Measurements from ENCODE around the gene MAP2K5.

MAP2K5 gene

DNA sequence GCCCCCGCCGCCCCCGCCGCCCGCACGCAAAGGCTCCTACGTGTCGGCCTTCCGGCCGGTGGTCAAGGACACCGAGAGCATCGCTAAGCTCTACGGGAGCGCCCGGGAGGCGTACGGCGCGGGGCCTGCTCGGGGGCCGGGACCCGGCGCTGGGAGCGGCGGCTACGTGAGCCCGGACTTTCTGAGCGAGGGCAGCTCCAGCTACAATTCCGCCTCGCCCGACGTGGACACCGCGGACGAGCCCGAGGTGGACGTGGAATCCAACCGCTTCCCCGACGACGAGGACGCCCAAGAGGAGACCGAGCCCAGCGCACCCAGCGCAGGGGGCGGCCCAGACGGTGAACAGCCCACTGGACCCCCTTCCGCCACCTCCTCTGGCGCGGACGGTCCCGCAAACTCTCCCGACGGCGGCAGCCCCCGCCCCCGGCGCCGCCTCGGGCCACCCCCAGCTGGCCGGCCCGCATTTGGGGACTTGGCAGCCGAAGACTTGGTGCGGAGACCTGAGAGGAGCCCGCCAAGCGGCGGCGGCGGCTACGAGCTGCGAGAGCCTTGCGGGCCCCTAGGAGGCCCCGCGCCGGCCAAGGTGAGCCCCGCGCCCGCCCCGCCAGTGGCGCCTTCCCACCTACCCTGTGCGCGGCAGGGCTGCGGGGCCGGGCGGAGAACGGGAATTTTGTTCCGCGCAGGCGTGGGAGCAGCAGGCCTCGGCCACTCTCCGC lies 285.2 kb downstream of the MAP2K5 start:
- H3K27ac ChIP-seq, result no peak overlapping the region
- TF ChIP-seq, protein P1, sequence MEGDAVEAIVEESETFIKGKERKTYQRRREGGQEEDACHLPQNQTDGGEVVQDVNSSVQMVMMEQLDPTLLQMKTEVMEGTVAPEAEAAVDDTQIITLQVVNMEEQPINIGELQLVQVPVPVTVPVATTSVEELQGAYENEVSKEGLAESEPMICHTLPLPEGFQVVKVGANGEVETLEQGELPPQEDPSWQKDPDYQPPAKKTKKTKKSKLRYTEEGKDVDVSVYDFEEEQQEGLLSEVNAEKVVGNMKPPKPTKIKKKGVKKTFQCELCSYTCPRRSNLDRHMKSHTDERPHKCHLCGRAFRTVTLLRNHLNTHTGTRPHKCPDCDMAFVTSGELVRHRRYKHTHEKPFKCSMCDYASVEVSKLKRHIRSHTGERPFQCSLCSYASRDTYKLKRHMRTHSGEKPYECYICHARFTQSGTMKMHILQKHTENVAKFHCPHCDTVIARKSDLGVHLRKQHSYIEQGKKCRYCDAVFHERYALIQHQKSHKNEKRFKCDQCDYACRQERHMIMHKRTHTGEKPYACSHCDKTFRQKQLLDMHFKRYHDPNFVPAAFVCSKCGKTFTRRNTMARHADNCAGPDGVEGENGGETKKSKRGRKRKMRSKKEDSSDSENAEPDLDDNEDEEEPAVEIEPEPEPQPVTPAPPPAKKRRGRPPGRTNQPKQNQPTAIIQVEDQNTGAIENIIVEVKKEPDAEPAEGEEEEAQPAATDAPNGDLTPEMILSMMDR (conservative IDR thresholded peaks at IDR 0.05), result no peak

DNA sequence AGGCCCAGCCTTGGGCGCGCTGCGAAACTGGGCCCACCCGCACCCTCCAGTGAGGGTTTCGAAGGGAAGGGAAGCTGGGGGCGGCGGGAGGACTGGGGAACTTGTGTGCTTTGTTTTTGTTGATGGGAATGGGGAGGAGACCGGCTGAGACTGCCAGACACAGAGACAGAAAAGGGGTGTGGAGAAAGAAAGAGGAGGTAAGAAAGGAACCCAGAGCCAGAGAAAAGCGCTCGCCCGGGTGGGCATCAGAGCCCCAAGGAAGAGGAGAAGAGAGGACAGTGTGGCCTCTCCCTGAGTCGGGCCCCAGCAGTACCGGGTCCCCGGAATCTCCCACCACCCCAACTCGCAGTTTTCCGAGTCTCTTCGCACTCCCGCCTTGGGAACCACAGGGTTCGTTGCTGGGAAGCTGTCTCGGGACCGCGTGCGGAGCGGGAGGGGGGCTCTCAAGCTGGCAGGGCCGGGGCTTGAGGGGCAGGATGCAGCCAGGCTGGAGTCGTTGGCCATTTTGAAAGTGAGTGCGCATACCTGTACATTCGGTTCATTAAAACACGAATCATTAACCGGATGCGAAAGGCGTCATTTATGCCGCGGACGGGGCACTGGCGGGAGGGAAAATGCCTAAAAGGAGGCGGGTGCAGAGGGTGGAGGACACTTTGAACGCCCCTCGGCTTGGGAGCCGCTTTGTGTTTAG lies 285.9 kb downstream of the MAP2K5 start:
- TF ChIP-seq, protein P1 (conservative IDR thresholded peaks at IDR 0.05), result no peak
- TF ChIP-seq ZFX (IDR thresholded peaks at IDR 0.05), result no peak

DNA sequence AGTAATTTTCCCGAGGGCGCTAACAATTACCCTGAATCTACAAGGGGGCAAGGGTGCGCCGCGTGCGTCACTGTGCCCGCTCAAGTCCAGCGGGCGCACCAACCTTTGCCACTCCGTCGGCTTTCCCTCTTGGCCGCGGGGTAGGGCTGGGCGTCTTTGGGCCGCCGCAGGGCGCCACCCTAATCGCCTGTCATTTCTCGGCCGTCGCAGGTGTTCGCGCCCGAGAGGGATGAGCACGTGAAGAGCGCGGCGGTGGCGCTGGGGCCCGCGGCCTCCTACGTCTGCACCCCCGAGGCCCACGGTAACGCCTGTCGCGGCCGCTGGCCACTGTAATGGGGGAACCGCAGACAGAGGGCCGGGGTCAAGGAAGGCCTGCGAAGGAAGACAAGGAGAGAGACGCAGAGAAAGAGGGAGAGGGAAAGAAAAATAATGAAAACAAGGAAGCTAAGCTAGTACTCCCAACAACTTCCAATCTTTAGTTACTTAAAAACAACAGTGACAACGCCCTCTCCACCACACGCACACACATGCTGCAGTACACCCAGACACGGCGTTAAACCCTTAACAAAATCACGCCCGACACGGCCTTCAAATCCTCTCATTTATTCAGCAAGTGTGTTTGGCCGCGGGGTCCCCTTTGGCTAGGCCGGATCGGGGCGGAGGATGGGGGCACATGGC lies 286.6 kb downstream of the MAP2K5 start:
- H3K27ac ChIP-seq, result no peak overlapping the region
- TF ChIP-seq ZFX (IDR thresholded peaks at IDR 0.05), result no peak
- TF ChIP-seq, protein P1 (conservative IDR thresholded peaks at IDR 0.05), result no peak

More for the DNA sequence above, 285.9 kb downstream of the MAP2K5 start:
- H3K27ac ChIP-seq, result no peak overlapping the region

DNA sequence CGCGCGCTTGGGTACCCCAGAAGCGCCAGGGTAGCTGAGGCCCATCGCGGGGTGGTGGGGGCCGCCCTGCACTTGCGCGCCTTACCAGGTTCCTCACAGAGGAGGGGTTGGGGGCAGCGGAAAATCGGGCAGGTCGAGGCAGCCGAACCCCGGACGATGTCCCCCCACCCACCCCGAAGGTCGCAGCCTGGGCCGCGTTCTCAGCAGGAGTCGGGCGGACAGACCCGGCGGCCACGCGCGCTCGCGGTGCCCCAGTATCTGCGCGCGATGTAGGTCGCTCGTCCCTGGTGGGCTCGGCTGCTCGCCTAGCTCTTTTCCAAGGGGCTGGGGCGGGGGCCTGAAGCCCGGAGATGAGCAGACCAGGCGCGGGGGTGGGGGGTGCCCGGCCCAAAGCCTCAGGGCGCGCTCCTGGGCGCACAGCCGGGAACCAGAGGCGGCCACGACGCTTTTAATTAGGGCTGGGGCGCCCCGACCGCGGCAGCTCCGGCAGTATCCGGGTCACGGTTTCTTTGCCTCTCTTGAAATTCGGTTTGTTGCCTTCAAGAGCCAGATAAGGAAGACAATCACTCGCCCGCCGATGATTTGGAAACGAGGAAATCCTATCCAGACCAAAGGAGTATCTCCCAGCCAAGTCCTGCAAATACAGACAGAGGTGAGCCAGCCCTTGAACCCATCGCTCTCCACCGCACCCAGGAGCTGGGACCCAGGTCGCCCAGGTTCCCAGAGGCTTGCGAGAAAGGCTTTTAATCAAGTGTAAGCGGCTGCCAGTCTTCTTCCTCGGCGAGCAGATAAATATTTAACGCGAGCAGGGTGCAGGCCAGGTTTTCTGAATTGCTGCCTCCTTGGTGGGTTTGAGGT lies 287.4 kb downstream of the MAP2K5 start:
- H3K27ac ChIP-seq, result no peak overlapping the region
- no peak for TF ChIP-seq ZFX (IDR thresholded peaks at IDR 0.05)
- TF ChIP-seq, protein P1 (conservative IDR thresholded peaks at IDR 0.05), result no peak

DNA sequence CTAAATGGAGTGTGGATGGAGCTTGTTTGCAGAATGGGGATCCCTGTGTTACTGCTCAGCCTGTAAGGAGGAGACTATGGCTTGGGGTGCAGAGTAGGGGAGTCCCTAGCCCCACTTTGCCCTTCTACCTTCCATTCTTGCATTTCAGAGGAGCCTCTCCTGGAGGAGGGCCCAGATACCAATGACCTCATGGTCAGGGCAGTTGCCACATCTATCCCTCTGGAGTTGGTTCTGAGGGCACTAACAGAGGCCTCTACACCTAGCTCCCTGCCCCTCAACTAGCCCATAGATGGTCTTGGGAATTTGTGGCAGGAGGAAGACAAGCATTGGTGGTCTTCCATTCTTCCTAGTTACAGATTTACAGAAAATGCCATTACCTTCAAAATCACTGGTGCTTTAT lies 288.9 kb downstream of the MAP2K5 start:
- no peak overlapping the region for H3K27ac ChIP-seq
- no peak for TF ChIP-seq ZFX (IDR thresholded peaks at IDR 0.05)
- TF ChIP-seq, protein P1 (conservative IDR thresholded peaks at IDR 0.05), result no peak

DNA sequence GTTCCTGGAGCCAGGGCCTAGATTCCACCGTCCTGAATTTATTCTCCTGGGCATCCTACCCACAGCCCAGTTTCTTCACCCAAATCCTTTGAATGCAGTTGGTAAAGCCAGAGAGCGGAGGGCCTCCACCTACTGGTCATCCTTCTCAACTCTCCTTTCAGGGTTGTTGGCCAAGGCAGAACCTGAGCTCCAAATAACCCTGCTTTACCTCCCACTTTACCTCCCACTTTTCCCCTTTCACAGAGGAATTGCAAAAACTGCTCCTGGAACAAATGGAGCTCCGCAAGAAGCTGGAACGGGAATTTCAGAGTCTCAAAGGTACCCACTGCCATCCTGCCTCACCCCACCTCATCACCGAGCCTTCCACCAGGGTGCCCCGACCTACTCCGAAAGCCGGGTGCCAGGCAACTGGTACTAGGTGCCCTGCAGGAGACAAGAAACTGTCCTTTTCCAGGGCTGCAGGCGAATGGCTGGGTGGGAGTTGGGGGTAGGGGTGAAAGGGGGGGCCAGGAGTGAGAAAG lies 289.6 kb downstream of the MAP2K5 start:
- H3K27ac ChIP-seq, result no peak overlapping the region
- no peak for TF ChIP-seq ZFX (IDR thresholded peaks at IDR 0.05)
- TF ChIP-seq, protein P1 (conservative IDR thresholded peaks at IDR 0.05), result peak; percentile 42
